HG02981 (cell line): ENCODE results near the gene ITGAV.

Source experiments
- ATAC-seq: cut with Tn5 transposase; IDR thresholded peaks from one replicate; pipeline ENCODE4 v1.9.1; 2021; ENCODE audit warnings: mild to moderate bottlenecking, moderate library complexity; ENCODE audit not compliant: unreplicated experiment

The ITGAV gene

DNA sequence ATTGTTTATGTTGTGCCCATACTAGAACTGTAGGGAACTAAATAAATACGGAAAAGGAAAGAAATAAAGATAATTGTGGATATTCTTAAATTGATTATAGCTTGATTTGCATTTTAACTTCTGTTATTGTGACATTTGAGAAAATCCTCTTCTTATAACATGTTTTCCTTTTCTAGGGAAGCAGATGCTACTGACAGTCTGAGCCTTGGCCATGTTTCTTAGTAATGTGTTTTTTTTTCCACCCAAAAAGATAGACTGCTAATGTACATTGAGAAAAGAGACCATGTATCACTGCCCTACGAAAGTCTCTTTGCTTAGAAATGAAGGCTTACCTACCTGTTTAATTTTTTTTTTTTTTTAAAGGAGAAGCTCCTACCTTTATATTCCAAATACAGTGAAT, 22.2 kb downstream of the ITGAV start:
- no peak for ATAC-seq

DNA sequence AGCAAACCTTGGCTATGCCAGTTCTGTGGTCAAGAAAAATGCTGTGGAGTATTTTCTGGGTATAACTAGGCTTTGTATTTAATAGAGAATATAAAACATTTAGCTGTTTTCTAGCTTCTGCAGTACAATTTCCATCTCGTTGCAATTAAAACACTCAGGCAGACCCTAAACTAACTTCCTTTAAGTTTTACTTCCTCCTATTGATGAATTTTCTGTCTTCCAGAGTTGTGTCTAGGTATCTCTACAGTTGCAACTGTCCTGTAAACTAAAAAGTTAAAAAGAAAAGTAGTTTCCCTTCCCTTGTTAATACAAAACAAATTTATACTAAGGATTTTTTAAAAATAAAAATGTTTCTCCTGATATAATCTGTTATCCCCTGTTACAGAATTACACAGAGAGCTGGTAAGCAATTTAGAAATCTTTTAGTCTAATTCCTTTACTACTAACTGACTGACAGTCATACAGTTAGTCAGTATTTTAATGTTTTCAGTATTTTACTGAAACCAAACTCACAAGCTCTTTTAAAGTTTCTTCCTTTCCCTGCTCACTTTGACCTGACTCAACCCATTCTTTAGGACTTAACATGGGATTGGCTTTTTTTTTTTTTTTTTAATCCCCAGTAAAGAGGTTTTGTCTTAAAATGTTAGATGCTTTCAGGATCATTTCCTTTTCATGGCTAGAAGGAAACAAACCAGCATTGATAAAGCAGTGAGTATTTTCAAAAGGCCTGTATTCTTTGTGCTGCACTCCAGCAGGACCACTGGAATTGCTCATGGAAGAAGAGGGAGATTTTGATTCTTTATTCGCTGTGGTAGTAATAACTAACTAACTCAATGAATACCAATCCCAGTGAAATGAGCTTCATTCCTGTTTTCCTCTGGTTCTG, 22.9 kb downstream of the ITGAV start:
- ATAC-seq = no peak

DNA sequence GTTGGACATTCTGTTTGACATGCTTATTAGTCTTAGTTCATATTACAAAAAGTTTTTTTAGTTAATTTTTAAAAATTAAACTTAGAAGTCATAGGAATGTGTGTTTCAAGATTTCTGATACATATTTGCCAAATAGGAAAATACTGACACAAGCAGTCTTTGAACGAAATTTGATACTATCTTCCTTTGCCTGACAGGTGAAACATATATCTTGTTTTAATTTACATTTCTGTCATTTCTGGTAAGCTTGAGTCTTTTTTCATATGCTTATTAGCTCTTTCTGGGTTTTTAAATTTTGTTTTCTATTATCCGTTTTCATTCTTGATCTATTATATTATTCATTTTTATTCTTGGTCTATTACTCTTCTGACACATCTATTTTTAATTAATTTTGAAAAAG, 24.5 kb downstream of the ITGAV start:
- no peak for ATAC-seq

DNA sequence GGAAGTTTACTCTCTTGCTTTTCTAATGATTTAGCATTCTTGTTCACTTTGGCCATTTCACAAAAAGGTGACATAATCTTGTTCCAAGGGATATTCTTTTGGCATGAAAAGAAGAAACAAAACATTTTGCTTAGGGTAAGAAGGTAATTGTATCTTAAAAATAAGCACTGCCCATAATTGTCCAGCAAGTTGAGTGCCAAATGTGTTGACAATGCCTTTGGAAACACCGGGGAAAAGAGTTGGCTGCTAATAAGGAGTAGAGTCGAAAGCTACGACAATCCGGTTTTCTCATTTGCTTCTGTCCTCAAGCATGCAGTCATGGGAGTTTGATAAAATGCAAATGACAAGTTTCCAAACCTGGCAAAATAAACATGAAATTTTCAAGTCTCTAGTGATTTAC, 27.3 kb downstream of the ITGAV start:
- ATAC-seq = no peak

DNA sequence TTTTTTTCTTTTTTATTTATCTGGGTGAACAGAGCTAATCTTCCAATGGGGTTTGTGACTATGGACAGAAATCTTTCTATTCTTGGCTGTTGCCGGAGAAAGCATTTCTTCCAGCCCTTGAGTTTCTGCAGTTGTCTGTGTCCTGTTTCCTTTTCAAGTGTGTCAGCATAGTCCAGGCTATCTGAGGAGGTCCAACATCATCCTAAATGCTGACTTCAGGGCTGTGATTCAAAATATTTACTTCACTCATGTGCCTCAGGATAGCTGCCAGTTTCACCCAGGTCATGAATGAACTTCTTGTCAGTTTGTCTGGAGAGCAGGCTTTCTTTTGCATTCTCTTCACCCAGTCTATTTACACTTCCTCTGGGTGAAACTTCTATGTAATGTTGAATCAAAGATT, 27.9 kb downstream of the ITGAV start:
- ATAC-seq = no peak

DNA sequence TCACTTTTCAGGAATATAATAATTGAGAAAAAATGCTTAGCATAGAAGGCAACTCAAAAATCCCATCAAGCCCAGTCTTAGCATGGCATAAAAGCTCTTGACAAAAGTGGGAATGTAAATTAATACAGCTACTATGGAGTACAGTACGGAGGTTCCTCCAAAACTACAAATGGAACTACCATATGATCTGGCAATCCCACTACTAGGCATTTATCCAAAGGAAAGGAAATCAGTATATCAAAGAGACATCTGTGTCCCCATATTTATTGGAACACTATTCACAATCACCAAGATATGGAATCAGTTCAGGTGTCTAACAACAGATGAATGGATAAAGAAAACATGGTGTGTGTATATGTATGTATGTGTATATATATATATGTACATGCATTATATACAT, 28.8 kb downstream of the ITGAV start:
- no peak for ATAC-seq

DNA sequence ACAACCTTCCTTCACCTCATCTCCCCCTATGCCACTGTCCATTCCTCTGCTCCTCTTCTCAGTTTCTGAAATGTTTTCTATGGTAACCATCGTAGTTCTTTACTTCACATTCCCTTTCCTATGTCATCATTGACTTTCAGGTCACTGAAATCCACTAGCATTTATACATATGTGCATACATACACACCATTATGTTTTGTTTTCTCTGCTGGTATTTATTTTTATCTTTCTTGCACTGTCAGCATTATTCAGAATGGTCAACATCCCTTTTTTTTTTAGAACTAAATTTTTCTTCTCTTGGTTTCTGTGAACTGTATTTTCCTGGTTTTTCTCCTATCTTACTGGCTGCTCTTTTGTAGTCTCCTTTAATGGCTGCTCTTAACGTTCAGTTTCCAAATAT, 33.2 kb downstream of the ITGAV start:
- ATAC-seq = no peak

DNA sequence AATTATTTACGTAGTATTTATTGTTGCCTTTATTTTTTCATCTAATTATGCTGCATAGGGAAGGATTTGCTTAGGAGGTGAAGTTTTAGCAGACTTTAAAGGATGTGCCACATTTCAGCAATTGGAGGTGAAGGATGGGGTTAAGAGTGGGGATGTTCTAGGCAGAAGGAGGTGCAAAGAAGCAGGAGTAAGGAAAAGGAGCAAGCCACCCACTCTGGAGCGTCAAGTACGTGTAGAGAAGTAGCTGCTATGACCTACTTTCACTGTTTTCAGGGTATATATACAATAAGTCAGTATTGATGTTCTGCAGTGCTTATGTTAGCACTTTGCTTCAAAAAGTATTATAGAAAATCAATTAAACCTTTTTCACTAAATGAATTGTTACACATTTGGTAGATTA, 34.4 kb downstream of the ITGAV start:
- ATAC-seq = no peak

DNA sequence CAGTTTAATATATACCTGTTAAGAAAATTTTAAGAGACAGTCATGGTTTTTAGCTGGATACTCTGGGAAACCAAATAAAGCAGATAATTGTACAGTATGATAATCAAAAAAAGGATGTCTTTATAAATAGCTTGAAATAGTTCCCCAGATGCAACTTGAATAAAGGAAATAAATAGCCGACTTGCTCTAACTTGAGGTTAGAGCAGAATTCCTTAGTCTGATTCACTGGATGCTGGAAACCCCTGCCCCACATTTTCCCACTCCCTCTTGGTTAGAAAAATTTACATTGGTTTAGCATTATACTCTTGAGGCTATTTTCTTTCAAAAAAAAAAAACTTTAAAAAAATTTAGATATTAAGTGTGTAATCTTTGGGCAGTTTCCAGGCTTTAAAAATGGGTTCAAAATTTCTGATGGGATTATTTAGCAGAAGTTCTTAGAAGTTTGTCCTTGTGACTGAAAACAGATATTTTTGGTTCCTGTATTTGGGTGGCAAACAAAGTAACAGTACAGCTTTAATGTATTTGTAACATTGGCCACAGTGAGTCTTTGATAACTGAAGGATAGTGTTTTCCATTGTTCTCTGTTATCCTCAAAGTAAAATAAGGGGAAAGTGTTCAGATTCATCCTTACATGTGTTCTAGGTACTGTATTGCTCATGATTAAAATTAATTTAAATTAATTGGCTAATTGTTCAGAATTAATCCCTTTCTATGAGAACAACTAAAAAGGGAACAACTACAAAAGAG, 39.6 kb downstream of the ITGAV start:
- ATAC-seq = no peak

DNA sequence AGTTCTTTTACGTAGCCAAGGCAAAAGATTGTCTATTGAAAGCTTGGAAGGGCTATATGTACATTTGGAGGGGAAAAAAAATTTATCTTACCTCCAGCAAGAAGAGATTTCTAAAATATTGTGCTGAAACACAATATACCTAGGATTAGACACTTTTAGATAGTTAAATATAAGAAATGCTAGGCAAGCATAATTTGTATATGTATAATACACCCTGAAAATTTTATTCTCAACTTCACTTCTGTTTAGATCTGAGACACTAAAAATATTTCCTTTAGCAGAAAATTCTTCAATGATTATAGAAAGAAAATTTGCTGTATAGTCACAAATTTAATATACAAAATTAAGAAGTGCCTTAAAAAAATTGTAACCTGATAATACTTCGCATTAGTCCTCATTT, 42.6 kb downstream of the ITGAV start:
- ATAC-seq = no peak

DNA sequence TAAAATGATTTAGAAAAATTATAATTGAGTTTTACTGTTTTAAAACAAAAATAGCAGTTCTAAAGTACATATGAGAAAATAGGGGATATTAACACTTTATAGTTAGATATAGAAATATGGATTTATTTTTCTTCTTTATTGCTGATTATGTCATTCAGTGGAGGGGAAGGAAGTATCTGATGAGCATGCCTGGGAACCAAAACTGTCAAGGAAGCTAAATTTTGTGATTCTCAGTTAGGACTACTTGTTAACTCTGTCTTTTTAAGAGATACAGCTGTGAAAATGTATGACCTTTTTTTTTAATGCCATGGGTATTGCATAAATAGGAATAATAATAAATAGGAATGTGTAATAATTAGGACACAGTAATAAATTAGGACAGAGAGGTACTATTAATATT, 44.8 kb downstream of the ITGAV start:
- no peak for ATAC-seq

DNA sequence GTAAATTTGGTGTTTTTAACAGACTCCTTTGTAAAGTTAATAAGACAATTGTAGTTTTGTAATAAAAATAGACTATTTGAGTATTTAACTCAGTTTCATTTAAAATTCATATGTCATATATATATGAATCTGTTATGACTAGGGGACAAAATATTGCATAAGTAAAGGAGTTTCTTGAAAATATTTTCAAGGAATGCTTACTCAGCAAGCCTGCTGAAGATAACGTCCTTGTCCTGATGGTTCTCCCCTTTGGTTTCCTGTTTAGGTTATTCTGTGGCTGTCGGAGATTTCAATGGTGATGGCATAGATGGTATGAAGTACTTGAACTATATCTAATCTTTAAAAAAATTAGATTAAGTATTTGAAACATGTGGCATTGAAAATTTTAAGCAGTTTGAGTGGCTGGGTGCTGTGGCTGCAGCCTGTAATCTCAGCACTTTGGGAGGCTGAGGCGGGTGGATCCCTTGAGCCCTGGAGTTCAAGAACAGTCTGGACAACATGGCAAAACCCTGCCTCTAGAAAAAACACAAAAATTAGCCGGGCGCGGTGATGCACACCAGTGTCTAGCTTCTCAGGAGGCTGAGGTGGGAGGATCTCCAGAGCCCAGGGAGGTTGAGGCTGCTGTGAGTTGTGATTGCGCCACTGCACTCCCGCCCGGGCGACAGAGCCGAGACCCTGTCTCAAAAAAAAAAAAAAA, 47.1 kb downstream of the ITGAV start:
- no peak for ATAC-seq

DNA sequence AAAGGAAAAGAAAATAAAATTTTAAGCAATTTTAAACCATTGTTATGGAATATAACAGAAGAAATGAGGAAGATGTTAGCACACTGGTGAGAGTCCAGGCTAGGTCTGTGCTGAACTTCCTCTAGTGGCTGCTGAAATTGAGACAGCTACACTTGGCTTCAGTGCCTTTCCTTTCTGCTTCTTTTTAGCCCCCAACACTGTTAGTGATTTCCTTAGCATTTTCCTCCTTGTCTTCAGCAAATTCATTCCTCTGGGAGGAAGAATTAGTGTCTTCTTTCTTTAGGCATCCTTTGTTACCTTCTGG, 47.6 kb downstream of the ITGAV start:
- ATAC-seq = no peak

DNA sequence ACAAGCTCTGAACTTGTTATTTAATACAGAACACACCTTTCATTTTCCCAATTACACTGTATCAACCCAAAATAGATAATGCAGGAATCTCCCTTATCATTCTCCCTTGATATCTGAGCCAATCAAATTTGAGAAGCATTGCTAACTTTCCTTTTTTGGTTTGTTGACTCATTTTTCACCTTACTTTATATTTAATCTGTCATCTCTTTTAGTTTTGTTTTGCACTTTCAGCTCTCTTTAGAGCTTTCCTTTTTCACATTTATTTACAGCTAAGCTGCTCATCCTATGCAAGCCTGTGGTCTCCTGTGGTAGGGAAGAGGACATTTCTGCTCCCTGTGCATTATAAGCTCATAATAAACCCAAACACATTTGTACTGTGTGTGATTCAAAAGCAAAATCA, 50.1 kb downstream of the ITGAV start:
- peak; percentile 57 for ATAC-seq

DNA sequence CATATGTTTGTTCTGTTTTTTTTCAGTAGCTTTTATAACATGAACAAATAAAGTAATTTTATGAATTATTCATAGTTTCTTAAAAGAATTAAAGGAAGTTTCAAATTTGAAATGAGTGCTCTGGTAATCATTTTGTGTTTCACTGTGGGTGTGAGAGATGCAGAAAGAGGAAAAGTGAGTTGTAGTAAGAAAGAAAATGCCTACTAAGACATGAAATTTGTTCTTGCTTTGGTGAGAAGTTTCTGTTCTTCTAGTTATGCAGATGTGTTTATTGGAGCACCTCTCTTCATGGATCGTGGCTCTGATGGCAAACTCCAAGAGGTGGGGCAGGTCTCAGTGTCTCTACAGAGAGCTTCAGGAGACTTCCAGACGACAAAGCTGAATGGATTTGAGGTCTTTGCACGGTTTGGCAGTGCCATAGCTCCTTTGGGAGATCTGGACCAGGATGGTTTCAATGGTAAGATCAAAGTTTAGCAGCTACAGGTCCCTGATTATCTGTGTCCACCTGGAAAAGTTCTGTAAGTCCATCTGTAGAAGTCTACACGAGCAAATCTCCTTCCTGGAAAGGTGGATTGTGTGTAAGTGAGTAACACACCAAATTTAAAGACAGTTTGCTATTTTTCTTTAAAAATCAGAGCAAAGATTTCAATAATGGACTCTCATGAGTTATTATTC, 51.4 kb downstream of the ITGAV start:
- ATAC-seq = no peak

DNA sequence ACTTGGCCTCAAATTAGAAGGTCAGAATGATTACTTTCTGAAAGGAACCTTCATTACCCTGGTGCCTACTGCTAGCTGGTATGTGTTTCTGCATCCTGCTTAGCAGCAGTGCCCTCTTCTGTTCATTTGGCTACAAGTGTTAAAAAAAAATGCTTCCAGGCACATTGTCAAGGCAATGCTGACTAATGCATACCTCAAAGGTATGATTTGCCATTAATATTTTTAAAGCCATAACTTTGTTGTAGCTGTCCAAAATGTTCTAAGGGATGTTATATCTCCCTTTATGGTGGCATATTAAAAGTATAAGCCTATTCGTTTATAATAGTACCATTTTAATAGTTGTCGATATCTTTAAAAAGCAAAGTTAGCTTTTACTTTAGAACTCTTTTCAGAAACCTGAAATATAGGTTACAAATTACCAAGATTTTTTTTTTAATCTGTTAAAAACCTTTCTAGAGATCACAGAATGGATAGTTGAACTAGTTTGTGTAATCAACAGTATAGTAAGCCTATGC, 52.0 kb downstream of the ITGAV start:
- peak; percentile 82 for ATAC-seq

DNA sequence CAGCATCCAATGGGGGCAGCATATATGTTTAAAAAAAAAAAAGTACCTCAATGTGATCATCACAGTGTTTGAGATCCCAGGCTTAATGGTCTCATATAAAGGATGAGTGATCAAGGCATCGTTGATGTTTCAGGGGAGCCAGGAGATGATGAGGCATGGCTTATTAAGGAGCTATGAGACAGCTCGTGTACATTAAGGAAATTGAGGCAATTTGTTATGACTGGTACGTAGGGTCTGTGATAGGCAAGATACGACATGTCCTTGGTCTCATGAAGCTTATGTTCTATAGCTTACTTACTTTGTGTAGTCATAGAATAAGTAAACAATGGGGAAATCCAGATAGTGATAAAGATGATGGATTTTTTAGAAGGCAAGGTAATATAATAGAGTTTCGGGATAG, 54.9 kb downstream of the ITGAV start:
- no peak for ATAC-seq

DNA sequence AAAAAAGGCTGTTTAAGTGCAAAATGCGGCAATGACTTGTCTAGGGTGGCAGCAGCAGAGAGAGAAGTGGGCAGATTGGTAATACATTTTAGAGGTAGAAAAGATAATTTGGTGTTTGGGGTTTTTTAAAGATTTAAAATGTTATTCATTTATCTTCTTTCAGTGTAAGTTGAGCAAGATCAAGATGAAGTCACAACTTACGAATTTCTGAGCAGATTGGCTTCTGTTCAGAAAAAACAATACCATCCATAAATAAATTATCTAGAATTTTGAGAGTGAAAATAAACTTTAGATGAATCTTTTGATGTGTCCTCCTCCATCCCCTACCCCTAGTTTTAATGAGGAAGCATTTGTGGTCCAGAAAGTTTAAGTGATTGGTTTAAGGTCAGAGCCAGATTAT, 56.1 kb downstream of the ITGAV start:
- no peak for ATAC-seq

DNA sequence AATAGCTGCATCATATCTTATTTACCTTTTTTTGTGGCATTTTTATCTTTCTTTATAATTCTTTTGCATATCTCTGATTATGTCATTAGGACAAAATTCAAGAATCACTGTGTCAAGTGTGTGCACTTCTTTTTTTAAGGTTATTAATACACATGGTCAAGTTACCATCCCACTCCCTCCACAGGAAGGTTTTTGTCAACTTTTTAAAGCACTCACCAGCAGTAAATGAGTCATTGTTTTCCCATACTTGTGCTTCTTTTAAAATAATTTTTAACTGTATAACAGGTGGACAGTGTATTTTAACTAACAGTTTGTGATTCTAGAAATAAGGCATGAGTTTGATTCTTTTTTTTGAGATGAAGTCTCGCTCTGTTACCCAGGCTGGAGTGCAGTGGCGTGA, 58.3 kb downstream of the ITGAV start:
- no peak for ATAC-seq

DNA sequence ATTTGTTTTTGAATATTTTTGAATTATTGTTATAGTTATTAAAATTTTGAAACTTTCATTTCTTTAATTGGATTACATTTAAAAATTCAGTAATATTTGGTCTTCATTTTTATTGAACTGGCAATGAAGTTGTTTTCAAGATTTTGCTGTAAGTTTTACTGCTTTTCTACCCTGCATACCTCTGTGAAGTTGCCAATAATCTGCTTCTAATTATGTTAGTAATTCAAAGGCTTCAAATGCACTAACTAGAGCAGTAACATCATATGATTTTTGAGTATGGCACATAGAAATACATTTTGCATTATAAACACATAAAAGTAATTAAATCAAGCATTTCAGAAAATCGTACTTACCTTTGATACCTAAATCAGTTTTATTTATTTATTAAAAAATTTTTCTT, 63.7 kb downstream of the ITGAV start:
- ATAC-seq = no peak

DNA sequence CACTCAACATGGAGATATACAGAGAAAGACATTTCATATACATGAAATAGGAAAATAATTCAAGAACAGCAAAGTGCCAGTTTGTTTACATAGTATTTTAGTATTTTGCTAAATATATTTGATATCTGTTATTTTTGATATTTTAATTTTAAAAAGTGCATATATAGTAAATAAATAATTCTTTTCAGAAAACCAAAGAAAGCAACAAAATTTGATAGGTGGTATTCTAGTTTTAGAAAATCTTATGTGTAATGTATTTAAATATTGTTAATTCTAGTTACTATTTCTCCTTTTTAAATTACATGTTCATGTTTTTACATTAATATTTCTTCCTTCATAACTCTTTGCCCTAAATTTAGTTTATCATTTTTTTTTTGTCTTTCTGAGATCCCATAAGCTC, 69.5 kb downstream of the ITGAV start:
- ATAC-seq = no peak
